K562 (cell line): ENCODE data around the gene RRP7A. TPM values are rescaled to one million over a fixed set of nuclear protein-coding genes. Genes with fewer than 3 reads are reported as not detected.

Source experiments
- ATAC-seq: fragments of 200-7000 bp; cut with Tn5 transposase; 3 replicates; pipeline ENCODE4 v1.9.1; 2020; ENCODE audit warnings: moderate library complexity
- BruUV-seq: library from RNA; stranded (reverse); fragments of 400-500 nt; replicated peaks from 2 replicates; lab custom pipeline; 2021; lab: Mats Ljungman, UMichigan
- CTCF ChIA-PET: fragments of 300-600 bp; formaldehyde crosslinking; extraction: SDS; loops from one replicate; lab custom pipeline; 2021; ENCODE audit warnings: low intra/inter-chr PET ratio; lab: Yijun Ruan, JAX
- POLR2A ChIA-PET: fragments of 300-600, 350-650 bp; sonication (Branson Sonifier 250); formaldehyde crosslinking; extraction: SDS; loops from one replicate; lab custom pipeline; 2021; ENCODE audit warnings: antibody characterized with exemption, inconsistent platforms; lab: Yijun Ruan, JAX
- DNase-seq, 4 experiments: peaks; one replicate each; pipeline versions ENCODE4 v3.0.0 to v3.0.0-alpha.2; 2011 to 2018; ENCODE audit warnings: low spot score in 3 of 4, mixed read lengths in 3 of 4; ENCODE audit errors: extremely low read depth in 1 of 4
- FAIRE-seq: peaks from 2 replicates; lab custom pipeline; 2011; peaks lifted over from hg19 to GRCh38; lab: Jason Lieb, UNC
- H2AFZ ChIP-seq: 2 replicates; pipeline ENCODE4 v1.6.0; 2011; ENCODE audit warnings: low read depth, low read length, control low read depth, inconsistent platforms
- H3K27ac ChIP-seq: fragments of 200-600 bp; 3 replicates; pipeline ENCODE4 v1.8.0; 2011; ENCODE audit warnings: low read depth, mild to moderate bottlenecking, control low read depth, inconsistent platforms, low read length, moderate library complexity, mixed read lengths; ENCODE audit errors: extremely low read depth
- H3K27me3 ChIP-seq, 2 experiments: fragments of 300-600 bp in 1 of 2; 2 replicates in 1 of 2; 3 replicates in 1 of 2; pipeline versions ENCODE4 v1.6.0 to v1.8.0; 2011; ENCODE audit warnings: inconsistent platforms in 2 of 2, low read length in 2 of 2, mild to moderate bottlenecking in 1 of 2, mixed read lengths in 1 of 2, moderate library complexity in 1 of 2; ENCODE audit not compliant: control insufficient read depth in 2 of 2, insufficient read depth in 2 of 2
- H3K36me3 ChIP-seq: fragments of 300-600 bp; 3 replicates; pipeline ENCODE4 v1.8.0; 2011; ENCODE audit warnings: mild to moderate bottlenecking, low read length, inconsistent platforms; ENCODE audit not compliant: control insufficient read depth, insufficient read depth
- H3K4me1 ChIP-seq, 2 experiments: fragments of 200-600 bp in 1 of 2; replicated peaks in 1 of 2; 2 replicates in 1 of 2; 3 replicates in 1 of 2; pipeline versions ENCODE4 v1.5.1 to v1.8.0; 2011; ENCODE audit warnings: inconsistent platforms in 2 of 2, low read length in 2 of 2, mild to moderate bottlenecking in 1 of 2, mixed read lengths in 1 of 2, moderate library complexity in 1 of 2; ENCODE audit not compliant: control insufficient read depth in 2 of 2, insufficient read depth in 2 of 2
- H3K4me2 ChIP-seq: 2 replicates; pipeline ENCODE4 v1.6.1; 2011; ENCODE audit warnings: low read length, control low read depth, inconsistent platforms, mixed read lengths; ENCODE audit not compliant: insufficient read depth
- H3K4me3 ChIP-seq: fragments of 200-600 bp; sonication (generic), shearing (Covaris generic); 2 replicates; pipeline ENCODE4 v1.5.1; 2016; ENCODE audit warnings: control low read depth, inconsistent platforms
- H3K79me2 ChIP-seq: fragments of 200-600 bp; 3 replicates; pipeline ENCODE4 v1.8.0; 2011; ENCODE audit warnings: low read length, inconsistent platforms; ENCODE audit not compliant: control insufficient read depth, insufficient read depth
- H3K9ac ChIP-seq, 2 experiments: 2 replicates each; pipeline versions ENCODE4 v1.6.0 to v1.6.1; 2011; ENCODE audit warnings: low read depth in 2 of 2, low read length in 2 of 2, control low read depth in 1 of 2, inconsistent platforms in 1 of 2, mild to moderate bottlenecking in 1 of 2, mixed read lengths in 1 of 2; ENCODE audit not compliant: insufficient read depth in 1 of 2
- H3K9me1 ChIP-seq: one replicate; pipeline ENCODE4 v1.6.0; 2011; ENCODE audit warnings: inconsistent platforms, mild to moderate bottlenecking, low read length, moderate library complexity; ENCODE audit not compliant: control insufficient read depth, insufficient read depth
- H3K9me3 ChIP-seq: replicated peaks from 2 replicates; pipeline ENCODE4 v1.5.1; 2011; ENCODE audit warnings: low read depth, low read length, inconsistent platforms; ENCODE audit not compliant: control insufficient read depth, insufficient read depth
- H4K20me1 ChIP-seq: replicated peaks from 2 replicates; pipeline ENCODE4 v1.6.1; 2011; ENCODE audit warnings: low read length, inconsistent platforms, mixed read lengths; ENCODE audit not compliant: control insufficient read depth, insufficient read depth
- HDAC8 ChIP-seq: fragments of 450-650 bp; IDR thresholded peaks from 2 replicates; pipeline ENCODE4 v1.6.1; 2016; ENCODE audit warnings: mild to moderate bottlenecking, missing genetic modification characterization, moderate library complexity, missing compliant biosample characterization
- RBBP5 ChIP-seq: fragments of 200-600 bp; sonication (generic); IDR thresholded peaks from 2 replicates; pipeline ENCODE4 v1.6.1; 2012; ENCODE audit warnings: borderline replicate concordance, mild to moderate bottlenecking, low read length, control low read depth, inconsistent platforms; ENCODE audit not compliant: insufficient read depth, poor library complexity, severe bottlenecking
- SPI1 ChIP-seq: IDR thresholded peaks from 2 replicates; pipeline ENCODE4 v1.6.1; 2011; ENCODE audit warnings: low read depth, low read length, control low read depth, borderline replicate concordance
- TAF1 ChIP-seq: IDR thresholded peaks from 2 replicates; pipeline ENCODE4 v1.6.1; 2011; ENCODE audit warnings: mild to moderate bottlenecking, low read length, moderate library complexity; ENCODE audit not compliant: insufficient read depth, control insufficient read depth, severe bottlenecking; ENCODE audit errors: extremely low read depth
- ZFX ChIP-seq: sonication (generic); formaldehyde crosslinking; IDR thresholded peaks from 2 replicates; pipeline ENCODE4 v1.8.0; 2022; ENCODE audit warnings: mild to moderate bottlenecking, missing genetic modification reagents, moderate library complexity
- ZNF444 ChIP-seq: fragments of 250-450 bp; sonication (Bioruptor Pico); IDR thresholded peaks from 2 replicates; pipeline ENCODE4 v1.4.0; 2020; ENCODE audit warnings: mild to moderate bottlenecking, moderate library complexity
- WGBS: fragments of 100-300 bp; shearing (Covaris generic); methylation state at CpG from one replicate; pipeline ENCODE4 v1.1.6; 2016; ENCODE audit warnings: low coverage, mixed read lengths; ENCODE audit not compliant: insufficient coverage; ENCODE audit errors: missing lambda C conversion rate; 5-methylcytosine and 5-hydroxymethylcytosine counted together
- in situ Hi-C: fragments of 300-500 bp; cut with MboI; formaldehyde crosslinking; loops from 4 replicates; pipeline ENCODE4 v1.15.0; 2018; ENCODE audit warnings: inconsistent platforms, mixed read lengths
- intact Hi-C: fragments of 100-400 bp; cut with micrococcal nuclease; formaldehyde crosslinking; loops from 2 replicates; pipeline ENCODE4 v1.14.2; 2022
- polyA plus RNA-seq, 8 experiments: library from polyadenylated mRNA; depleted of rRNA in 4 of 8; stranded (reverse) in 5 of 8; unstranded in 3 of 8; fragments of >200 nt; fragmentation: Nextera tagmentation in 2 of 8; fragmentation: Illumina TruSeq in 1 of 8; extraction: Ambion mirVana in 2 of 8; extraction: Trizol in 1 of 8; gene quantifications; 2 replicates each; pipeline versions ENCODE4 v1.2.1 to v1.2.3, GENCODE V29; 2011 to 2014; ENCODE audit warnings: inconsistent platforms in 1 of 8, missing spikeins in 1 of 8
- total RNA-seq, 7 experiments: library from RNA; depleted of rRNA in 6 of 7; stranded (reverse); fragments of >200 nt in 6 of 7; fragmentation: Illumina TruSeq in 2 of 7; extraction: Trizol in 2 of 7; gene quantifications; 2 replicates each; pipeline versions ENCODE4 v1.2.1 to v1.2.3, GENCODE V29; 2011 to 2021; ENCODE audit warnings: low replicate concordance in 1 of 7
- TF ChIP-seq, protein P1 (sequence below): fragments of 200-800 bp; sonication (Bioruptor generic); IDR thresholded peaks from 2 replicates; pipeline ENCODE4 v1.6.1; 2017; ENCODE audit warnings: missing genetic modification characterization, missing compliant biosample characterization

The RRP7A gene
- total and polyA plus RNA-seq, 9 of the 15 experiments (the other 6 are each of a cell fraction or from before 2014, with no cell fraction given), result 3.4 to 74.1 (median 40.3) TPM

DNA sequence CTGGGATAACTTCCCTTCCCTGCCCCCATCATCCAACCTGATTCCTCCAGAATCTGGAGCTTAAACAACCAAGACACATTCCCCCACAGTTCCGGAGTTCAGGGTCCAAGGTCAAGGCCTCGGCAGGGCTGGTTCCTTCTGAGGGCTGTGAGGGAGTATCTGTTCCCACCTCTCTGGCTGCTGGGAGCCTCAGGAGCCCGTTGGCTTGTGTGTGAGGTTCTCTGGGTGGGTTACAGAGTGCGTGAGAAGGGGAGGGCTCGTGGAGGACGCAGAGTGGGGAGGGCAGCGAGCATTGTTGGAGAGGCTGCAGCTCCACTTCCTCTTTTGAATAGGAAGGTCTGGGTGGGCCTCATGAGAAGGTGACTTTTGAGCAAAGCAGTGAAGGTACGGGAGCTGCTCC, 42.7 kb upstream of the RRP7A start:
- POLR2A ChIA-PET, result interaction anchor here (0.6 to 1.0 kb wide), 2 partner anchors 22 to 53 kb away, joined by 3 read pairs; no protein-coding TSS in a partner anchor
- no peak for FAIRE-seq
- TF ChIP-seq, protein P1, sequence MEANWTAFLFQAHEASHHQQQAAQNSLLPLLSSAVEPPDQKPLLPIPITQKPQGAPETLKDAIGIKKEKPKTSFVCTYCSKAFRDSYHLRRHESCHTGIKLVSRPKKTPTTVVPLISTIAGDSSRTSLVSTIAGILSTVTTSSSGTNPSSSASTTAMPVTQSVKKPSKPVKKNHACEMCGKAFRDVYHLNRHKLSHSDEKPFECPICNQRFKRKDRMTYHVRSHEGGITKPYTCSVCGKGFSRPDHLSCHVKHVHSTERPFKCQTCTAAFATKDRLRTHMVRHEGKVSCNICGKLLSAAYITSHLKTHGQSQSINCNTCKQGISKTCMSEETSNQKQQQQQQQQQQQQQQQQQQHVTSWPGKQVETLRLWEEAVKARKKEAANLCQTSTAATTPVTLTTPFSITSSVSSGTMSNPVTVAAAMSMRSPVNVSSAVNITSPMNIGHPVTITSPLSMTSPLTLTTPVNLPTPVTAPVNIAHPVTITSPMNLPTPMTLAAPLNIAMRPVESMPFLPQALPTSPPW (CRISPR knock-in tag), result peak; percentile 49; the same call in 1 of the 2 replicates
- TF ChIP-seq ZFX (peak; percentile 32; the same call in 1 of the 2 replicates), TAF1 (no peak), ZNF444 (CRISPR knock-in tag) (no peak), HDAC8 (tag) (no peak), RBBP5 (peak; percentile 45), SPI1 (peak; percentile 99)

More for the DNA sequence above, 42.7 kb upstream of the RRP7A start:
- Histone ChIP-seq H3K27ac (peak overlapping the region; percentile 46; the same call in 2 of the 3 replicates), H3K27me3 (no peaks in the 10 kb centered on the region), H4K20me1 (no peaks in the 10 kb centered on the region), H3K9ac (peak overlapping the region in 1 of 2 experiments; percentile 77; a peak in 2 of 4 replicates), H2AFZ (no peak overlapping the region), H3K4me3 (no peak overlapping the region), H3K79me2 (no peaks in the 10 kb centered on the region; the same call in 2 of the 3 replicates), H3K4me2 (0 out of 2 replicates have a peak overlapping the region, but pooled peaks have one; percentile 1), H3K9me3 (no peaks in the 10 kb centered on the region; the same call in 1 of the 2 replicates), H3K36me3 (peaks cover 37% of the 10 kb centered on the region; the same call in 1 of the 3 replicates), H3K4me1 (peaks cover 10 to 26% of the 10 kb centered on the region in 2 experiments; a peak in 4 of 5 replicates), H3K9me1 (no peaks in the 10 kb centered on the region)
- in situ Hi-C loops, result loop anchor here (5.0 kb wide), 1 partner anchor 50 kb away; no protein-coding TSS in a partner anchor
- 4% methylated on average over 5 of the region's 8 CpGs for WGBS
- DNase-seq (no peak), ATAC-seq (peak; percentile 60)
- intact Hi-C loops, result no loop called here
- CTCF ChIA-PET, result no interaction called here
- no TSS peak for BruUV-seq
